Parathyroid adenoma (tissue), 2 donors: ENCODE results near the gene KIAA1671.

Experiments
- H2AFZ ChIP-seq: fragments of 300-600 bp; sonication (generic); one replicate; pipeline ENCODE4 v1.7.0; 2017; ENCODE audit warnings: antibody characterized with exemption, mild to moderate bottlenecking
- H3K27ac ChIP-seq: fragments of 300-600 bp; sonication (generic); one replicate; pipeline ENCODE4 v1.7.0; 2017
- H3K27me3 ChIP-seq: fragments of 300-600 bp; sonication (generic); one replicate; pipeline ENCODE4 v1.7.0; 2017; ENCODE audit warnings: low read length; ENCODE audit not compliant: control insufficient read depth, insufficient read depth
- H3K36me3 ChIP-seq: fragments of 300-600 bp; sonication (generic); one replicate; pipeline ENCODE4 v1.7.0; 2017; ENCODE audit warnings: low read length; ENCODE audit not compliant: control insufficient read depth, insufficient read depth
- H3K4me1 ChIP-seq: fragments of 300-600 bp; sonication (generic); one replicate; pipeline ENCODE4 v1.7.0; 2017; ENCODE audit warnings: control low read depth
- H3K4me2 ChIP-seq: fragments of 300-600 bp; sonication (generic); one replicate; pipeline ENCODE4 v1.7.0; 2017; ENCODE audit warnings: low read length
- H3K4me3 ChIP-seq: fragments of 300-600 bp; sonication (generic); one replicate; pipeline ENCODE4 v1.7.0; 2017; ENCODE audit warnings: low read depth, low read length
- H3K79me2 ChIP-seq: fragments of 300-600 bp; sonication (generic); one replicate; pipeline ENCODE4 v1.7.0; 2017; ENCODE audit warnings: control low read depth
- H3K9ac ChIP-seq: fragments of 300-600 bp; sonication (generic); one replicate; pipeline ENCODE4 v1.7.0; 2017; ENCODE audit warnings: mild to moderate bottlenecking
- H3K9me3 ChIP-seq: fragments of 300-600 bp; sonication (generic); one replicate; pipeline ENCODE4 v1.7.0; 2017; ENCODE audit warnings: low read length; ENCODE audit not compliant: control insufficient read depth
- CTCF ChIP-seq: fragments of 300-600 bp; sonication (generic); IDR thresholded peaks from one replicate; pipeline ENCODE4 v1.7.0; 2017; ENCODE audit warnings: antibody characterized with exemption, mild to moderate bottlenecking
- donor health status: primary hyperparathyroidism.

KIAA1671 gene

GRCh38 chr22:25137577-25138525, 185.3 kb downstream of the KIAA1671 start:
- no peak overlapping the region for H2AFZ ChIP-seq
- no peaks in the 10 kb centered on the region for H3K36me3 ChIP-seq
- no peak overlapping the region for H3K27ac ChIP-seq
- H3K9me3 ChIP-seq, result no peaks in the 10 kb centered on the region
- no peaks in the 10 kb centered on the region for H3K79me2 ChIP-seq
- H3K27me3 ChIP-seq, result no peaks in the 10 kb centered on the region
- H3K4me1 ChIP-seq, result no peaks in the 10 kb centered on the region
- no peak overlapping the region for H3K4me2 ChIP-seq
- no peak for TF ChIP-seq CTCF
- no peak overlapping the region for H3K4me3 ChIP-seq
- H3K9ac ChIP-seq, result no peak overlapping the region

- H3K4me2 ChIP-seq, result no peak overlapping the region
- H3K79me2 ChIP-seq, result no peaks in the 10 kb centered on the region
- H3K27me3 ChIP-seq, result no peaks in the 10 kb centered on the region
- H3K36me3 ChIP-seq, result no peaks in the 10 kb centered on the region
- TF ChIP-seq CTCF, result no peak
- no peaks in the 10 kb centered on the region for H3K9me3 ChIP-seq
- no peaks in the 10 kb centered on the region for H3K4me1 ChIP-seq
- no peak overlapping the region for H3K27ac ChIP-seq
- H2AFZ ChIP-seq, result no peak overlapping the region
- H3K9ac ChIP-seq, result no peak overlapping the region
- H3K4me3 ChIP-seq, result no peak overlapping the region
Measured at GRCh38 chr22:25139062-25139461, 186.5 kb downstream of the KIAA1671 start.

GRCh38 chr22:25142102-25142501, 189.6 kb downstream of the KIAA1671 start:
- Histone ChIP-seq H3K9me3 (no peaks in the 10 kb centered on the region), H3K79me2 (no peaks in the 10 kb centered on the region), H3K9ac (no peak overlapping the region), H3K36me3 (no peaks in the 10 kb centered on the region), H3K27me3 (no peaks in the 10 kb centered on the region), H2AFZ (no peak overlapping the region), H3K27ac (no peak overlapping the region), H3K4me2 (no peak overlapping the region), H3K4me3 (no peak overlapping the region), H3K4me1 (no peaks in the 10 kb centered on the region)
- TF ChIP-seq CTCF, result no peak

- Histone ChIP-seq H3K9ac (no peak overlapping the region), H2AFZ (no peak overlapping the region), H3K4me3 (no peak overlapping the region), H3K27ac (no peak overlapping the region), H3K4me2 (no peak overlapping the region), H3K4me1 (no peaks in the 10 kb centered on the region), H3K36me3 (no peaks in the 10 kb centered on the region), H3K79me2 (no peaks in the 10 kb centered on the region), H3K9me3 (no peaks in the 10 kb centered on the region), H3K27me3 (no peaks in the 10 kb centered on the region)
- no peak for TF ChIP-seq CTCF
Measured at GRCh38 chr22:25143156-25144076, 190.9 kb downstream of the KIAA1671 start.
